ENCODE measurements around the gene CPB2. TPM values are rescaled to one million over a fixed set of nuclear protein-coding genes. Genes with fewer than 3 reads are reported as not detected.

Gene CPB2
- total and polyA plus RNA-seq, 2 of the 8 experiments (the other 6 are each of a cell fraction or from before 2014, with no cell fraction given): not detected

DNA sequence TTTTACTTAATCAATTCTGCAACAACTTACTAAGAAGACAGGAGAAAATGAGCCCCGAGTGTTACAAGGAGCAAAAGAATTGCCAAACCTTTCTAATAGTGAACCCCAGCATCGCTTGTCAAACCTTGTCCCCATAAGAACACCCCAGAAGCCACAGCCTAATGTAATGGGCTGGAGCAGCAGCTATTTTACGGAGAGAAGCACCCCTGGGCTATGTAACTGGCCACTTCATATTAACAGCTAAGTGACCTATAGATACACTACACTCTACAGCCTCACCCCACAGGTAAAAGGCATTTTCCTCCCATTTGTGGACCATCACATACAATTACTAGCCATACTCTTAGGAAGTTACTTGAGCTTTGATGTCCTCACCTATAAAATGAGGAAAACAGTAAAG, 27.3 kb upstream of the CPB2 start:
- Histone ChIP-seq H3K27me3 (replicated peaks in 1 of 4; ENCODE audit: control insufficient read depth in 3 of 4, extremely low read depth in 1 of 4, insufficient read depth in 3 of 4, low read length in 3 of 4) (no peaks in the 10 kb centered on the region), H3K4me3 (ENCODE audit: extremely low read depth in 1 of 4, insufficient read depth in 2 of 4, low read depth in 3 of 4, low read length in 4 of 4) (no peak overlapping the region), H2AK5ac (ENCODE audit: low read depth, low read length) (no peak overlapping the region), H3K23ac (ENCODE audit: insufficient read length) (no peak overlapping the region), H2BK5ac (ENCODE audit: low read depth, low read length) (no peak overlapping the region), H3K14ac (ENCODE audit: insufficient read length) (no peak overlapping the region), H3K4ac (replicated peaks; ENCODE audit: insufficient read length, low read depth, low read length) (no peak overlapping the region), H3K36me3 (ENCODE audit: control insufficient read depth in 2 of 4, insufficient read depth in 4 of 4, low read length in 3 of 4) (no peaks in the 10 kb centered on the region), H3K79me1 (ENCODE audit: low read depth, low read length) (no peaks in the 10 kb centered on the region), H2BK120ac (replicated peaks; ENCODE audit: low read depth, low read length) (no peak overlapping the region), H4K91ac (replicated peaks; ENCODE audit: insufficient read length, low read length) (no peak overlapping the region), H4K8ac (ENCODE audit: extremely low read depth, insufficient read depth, low read length) (no peak overlapping the region), H3K56ac (replicated peaks; ENCODE audit: insufficient read length, low read depth, low read length) (no peak overlapping the region), H2AFZ (ENCODE audit: low read length) (no peak overlapping the region), H3K27ac (ENCODE audit: low read depth, low read length) (no peak overlapping the region), H3K79me2 (ENCODE audit: control insufficient read depth in 1 of 2, insufficient read depth in 2 of 2, low read length in 2 of 2) (no peaks in the 10 kb centered on the region), H3K18ac (ENCODE audit: extremely low read depth, low read length) (no peak overlapping the region), H3K23me2 (ENCODE audit: low read depth, low read length) (no peaks in the 10 kb centered on the region), H4K5ac (ENCODE audit: insufficient read length, low read depth, low read length) (no peak overlapping the region), H2BK12ac (ENCODE audit: low read depth, low read length) (no peak overlapping the region), H3K4me2 (ENCODE audit: insufficient read depth in 1 of 2, low read depth in 2 of 2, low read length in 2 of 2) (no peak overlapping the region), H3K9ac (replicated peaks in 1 of 4; ENCODE audit: extremely low read depth in 1 of 4, low read depth in 3 of 4, low read length in 3 of 4) (no peak overlapping the region), H3K4me1 (replicated peaks in 1 of 4; ENCODE audit: control insufficient read depth in 3 of 4, insufficient read depth in 4 of 4, low read length in 3 of 4) (peaks cover 0 to 4% (median 2%) of the 10 kb centered on the region in 4 experiments; a peak in 2 of 7 replicates), H4K20me1 (replicated peaks in 1 of 2; ENCODE audit: control insufficient read depth in 1 of 2, insufficient read depth in 2 of 2, low read length in 2 of 2) (no peaks in the 10 kb centered on the region), H2BK20ac (ENCODE audit: low read length) (no peak overlapping the region), H2BK15ac (ENCODE audit: low read length) (no peak overlapping the region), H3K9me3 (ENCODE audit: insufficient read depth in 2 of 2, low read depth in 1 of 2, low read length in 1 of 2) (no peaks in the 10 kb centered on the region)
- ChIA-PET POLR2A (ENCODE audit: partially characterized antibody) (no interaction called here), CTCF (ENCODE audit: partially characterized antibody) (interaction anchor here (0.7 to 1.3 kb wide), 3 partner anchors 28 to 156 kb away, joined by 3 to 5 read pairs (median 3); no protein-coding TSS in a partner anchor)
- FAIRE-seq (no peak), DNase-seq (ENCODE audit: low read depth in 1 of 2, low spot score in 2 of 2) (no peak)
- no peak for TF ChIP-seq CTCF (IDR thresholded peaks at IDR 0.05; ENCODE audit: control extremely low read depth in 1 of 3, insufficient read depth in 1 of 3, low read depth in 1 of 3, low read length in 3 of 3)
- TF ChIP-seq TBP (IDR thresholded peaks at IDR 0.05; ENCODE audit: low read depth, low read length): no peak
- TF ChIP-seq RBBP5 (IDR thresholded peaks at IDR 0.05; ENCODE audit: borderline replicate concordance, low read depth, low read length): no peak
- no peak for TF ChIP-seq NANOG (IDR thresholded peaks at IDR 0.05; ENCODE audit: insufficient read depth, low read depth, low read length, poor library complexity, severe bottlenecking)
- TF ChIP-seq ASH2L (IDR thresholded peaks at IDR 0.05; ENCODE audit: low read length): no peak
- TF ChIP-seq FOSL1 (IDR thresholded peaks at IDR 0.05; ENCODE audit: insufficient read depth, low read depth, low read length): no peak
- TF ChIP-seq RNF2 (IDR thresholded peaks at IDR 0.05; ENCODE audit: borderline replicate concordance, low read depth, low read length, missing control alignments, poor library complexity, severe bottlenecking): no peak
- no peak for TF ChIP-seq POU5F1 (IDR thresholded peaks at IDR 0.05; ENCODE audit: low read depth, low read length)
- TF ChIP-seq CEBPB (IDR thresholded peaks at IDR 0.05; ENCODE audit: low read depth, low read length): no peak
- no peak for TF ChIP-seq BRCA1 (IDR thresholded peaks at IDR 0.05; ENCODE audit: low read depth, low read length)
- TF ChIP-seq KDM5A (IDR thresholded peaks at IDR 0.05; ENCODE audit: low read length): no peak
- TF ChIP-seq CTBP2 (IDR thresholded peaks at IDR 0.05; ENCODE audit: borderline replicate concordance, insufficient read depth, insufficient read length, low read length): no peak
- WGBS, 2 experiments (ENCODE audit: extremely low coverage in 1 of 2, insufficient coverage in 1 of 2, insufficient read length in 1 of 2, insufficient replicate concordance in 2 of 2, low coverage in 1 of 2, low lambda C conversion rate in 2 of 2, missing lambda C conversion rate in 1 of 2): 94% methylated on average over 3 of the region's 3 CpGs; no CpG with 5 or more reads in 1 of the 2 experiments

Data from H1 (cell line).